Suprapubic skin (tissue), 4 donors: ENCODE measurements around the gene B3GALT6. TPM values are rescaled to one million over a fixed set of nuclear protein-coding genes. Genes with fewer than 3 reads are reported as not detected.

Experiments
- DNase-seq, 2 donors: peaks; one replicate each; pipeline ENCODE4 v3.0.0-alpha.2; 2019; ENCODE audit warnings: low spot score in 2 of 2
- H3K27ac ChIP-seq: fragments of 200-600 bp; sonication (generic); one replicate; pipeline ENCODE4 v1.5.1; 2019
- H3K27me3 ChIP-seq: fragments of 200-600 bp; sonication (generic); one replicate; pipeline ENCODE4 v1.5.1; 2019
- H3K36me3 ChIP-seq: fragments of 200-600 bp; sonication (generic); one replicate; pipeline ENCODE4 v1.5.1; 2019
- H3K4me1 ChIP-seq: fragments of 200-600 bp; sonication (generic); one replicate; pipeline ENCODE4 v1.5.1; 2019
- H3K4me3 ChIP-seq: fragments of 200-600 bp; sonication (generic); one replicate; pipeline ENCODE4 v1.5.1; 2019; ENCODE audit warnings: mild to moderate bottlenecking
- H3K9me3 ChIP-seq: fragments of 200-600 bp; sonication (generic); one replicate; pipeline ENCODE4 v1.5.1; 2019
- EP300 ChIP-seq: sonication (generic); formaldehyde crosslinking; IDR thresholded peaks from one replicate; pipeline ENCODE4 v1.6.1; 2017; ENCODE audit warnings: antibody characterized with exemption
- POLR2A ChIP-seq, 2 donors: fragments of 450-650 bp; IDR thresholded peaks; one replicate each; pipeline ENCODE4 v1.6.1; 2017; ENCODE audit warnings: antibody characterized with exemption in 2 of 2, mild to moderate bottlenecking in 2 of 2, moderate library complexity in 2 of 2
- POLR2AphosphoS5 ChIP-seq, 3 donors: sonication (generic); formaldehyde crosslinking; IDR thresholded peaks; one replicate each; pipeline ENCODE4 v1.6.1; 2017; ENCODE audit warnings: antibody characterized with exemption in 3 of 3
- WGBS: methylation state at CpG from one replicate; pipeline ENCODE4 v1.1.5; 2018; 5-methylcytosine and 5-hydroxymethylcytosine counted together
- total RNA-seq, 4 donors: library from RNA; depleted of rRNA; stranded (reverse); fragments of >200 nt; gene quantifications; one replicate each; pipeline ENCODE4 v1.1.0, GENCODE V29; 2016
- TF ChIP-seq, protein P1 (sequence below), 2 donors: fragments of 200-600 bp in 1 of 2; fragments of 450-650 bp in 1 of 2; sonication (generic) in 1 of 2; IDR thresholded peaks; one replicate each; pipeline ENCODE4 v1.5.1; 2016 to 2019; ENCODE audit warnings: antibody characterized with exemption in 2 of 2, mild to moderate bottlenecking in 1 of 2, moderate library complexity in 1 of 2

B3GALT6 gene
- total RNA-seq, 4 donors from 2014 or later = 9.3 to 24.4 (median 16.4) TPM

DNA sequence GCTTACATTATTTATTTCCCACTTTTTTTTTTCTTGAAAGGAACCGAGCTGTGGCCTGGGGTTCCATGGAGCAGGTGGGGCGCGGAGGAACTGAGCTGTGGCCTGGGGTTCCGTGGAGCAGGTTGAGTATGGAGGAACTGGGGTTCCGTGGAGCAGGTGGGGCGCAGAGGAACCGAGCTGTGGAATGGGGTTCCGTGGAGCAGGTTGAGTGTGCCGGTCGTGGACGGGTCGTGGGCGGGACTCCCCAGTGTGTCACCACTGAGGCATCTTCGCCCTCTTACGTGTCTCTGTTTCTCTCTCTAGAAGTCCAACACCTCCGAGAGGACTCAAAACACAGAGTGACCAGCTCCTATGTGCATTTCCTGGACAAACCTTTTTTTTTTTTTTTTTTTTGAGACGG lies 47.0 kb downstream of the B3GALT6 start:
- TF ChIP-seq, protein P1, sequence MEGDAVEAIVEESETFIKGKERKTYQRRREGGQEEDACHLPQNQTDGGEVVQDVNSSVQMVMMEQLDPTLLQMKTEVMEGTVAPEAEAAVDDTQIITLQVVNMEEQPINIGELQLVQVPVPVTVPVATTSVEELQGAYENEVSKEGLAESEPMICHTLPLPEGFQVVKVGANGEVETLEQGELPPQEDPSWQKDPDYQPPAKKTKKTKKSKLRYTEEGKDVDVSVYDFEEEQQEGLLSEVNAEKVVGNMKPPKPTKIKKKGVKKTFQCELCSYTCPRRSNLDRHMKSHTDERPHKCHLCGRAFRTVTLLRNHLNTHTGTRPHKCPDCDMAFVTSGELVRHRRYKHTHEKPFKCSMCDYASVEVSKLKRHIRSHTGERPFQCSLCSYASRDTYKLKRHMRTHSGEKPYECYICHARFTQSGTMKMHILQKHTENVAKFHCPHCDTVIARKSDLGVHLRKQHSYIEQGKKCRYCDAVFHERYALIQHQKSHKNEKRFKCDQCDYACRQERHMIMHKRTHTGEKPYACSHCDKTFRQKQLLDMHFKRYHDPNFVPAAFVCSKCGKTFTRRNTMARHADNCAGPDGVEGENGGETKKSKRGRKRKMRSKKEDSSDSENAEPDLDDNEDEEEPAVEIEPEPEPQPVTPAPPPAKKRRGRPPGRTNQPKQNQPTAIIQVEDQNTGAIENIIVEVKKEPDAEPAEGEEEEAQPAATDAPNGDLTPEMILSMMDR (IDR thresholded peaks at IDR 0.05) = no peak
- Histone ChIP-seq H3K4me1 (peaks cover 22% of the 10 kb centered on the region), H3K4me3 (no peak overlapping the region), H3K27me3 (no peaks in the 10 kb centered on the region), H3K27ac (no peak overlapping the region), H3K9me3 (no peaks in the 10 kb centered on the region), H3K36me3 (no peaks in the 10 kb centered on the region)
- 91% methylated on average over 17 of the region's 17 CpGs for WGBS
- no peak for DNase-seq

DNA sequence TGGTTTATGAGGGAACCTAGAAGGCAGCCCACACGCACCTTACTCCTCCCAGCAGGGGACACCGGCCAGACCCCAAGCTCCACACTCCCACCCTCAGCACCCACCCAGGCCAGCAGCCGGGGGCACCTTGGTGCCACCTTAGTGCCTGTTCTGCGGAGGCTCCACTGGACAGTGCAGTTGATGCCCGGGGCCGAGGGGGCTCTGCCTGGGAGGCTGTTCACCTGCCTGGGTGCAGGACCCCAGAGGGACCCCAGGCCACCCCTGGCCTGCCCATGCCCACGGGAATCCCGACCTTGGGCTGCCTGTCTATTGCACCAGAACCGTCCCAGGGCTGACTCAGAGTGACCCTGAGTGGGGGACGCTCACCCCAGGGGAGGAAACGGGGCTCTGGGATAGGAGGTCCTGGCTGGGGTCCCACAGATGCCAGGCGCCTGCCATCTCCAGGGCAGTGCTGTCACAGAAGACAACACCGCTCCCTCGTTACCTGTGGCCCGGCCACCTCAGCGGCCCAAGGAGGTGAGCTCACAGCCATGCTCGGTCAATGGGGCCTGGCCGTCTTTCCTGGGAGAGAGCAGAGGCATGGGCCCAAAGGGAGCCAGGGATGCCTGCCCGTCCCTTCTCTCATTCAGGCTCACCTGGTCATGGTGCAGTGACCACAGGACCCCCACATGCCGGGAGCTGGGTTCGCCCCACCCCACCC lies 48.9 kb downstream of the B3GALT6 start:
- Histone ChIP-seq H3K4me3 (no peak overlapping the region), H3K27ac (no peak overlapping the region), H3K36me3 (no peaks in the 10 kb centered on the region), H3K27me3 (peaks cover 15% of the 10 kb centered on the region), H3K4me1 (peaks cover 12% of the 10 kb centered on the region), H3K9me3 (no peaks in the 10 kb centered on the region)
- DNase-seq = no peak
- WGBS = 87% methylated on average over 15 of the region's 21 CpGs
- TF ChIP-seq POLR2AphosphoS5 (IDR thresholded peaks at IDR 0.05) (no peak), EP300 (no peak)
- TF ChIP-seq, protein P1 (IDR thresholded peaks at IDR 0.05) = no peak

DNA sequence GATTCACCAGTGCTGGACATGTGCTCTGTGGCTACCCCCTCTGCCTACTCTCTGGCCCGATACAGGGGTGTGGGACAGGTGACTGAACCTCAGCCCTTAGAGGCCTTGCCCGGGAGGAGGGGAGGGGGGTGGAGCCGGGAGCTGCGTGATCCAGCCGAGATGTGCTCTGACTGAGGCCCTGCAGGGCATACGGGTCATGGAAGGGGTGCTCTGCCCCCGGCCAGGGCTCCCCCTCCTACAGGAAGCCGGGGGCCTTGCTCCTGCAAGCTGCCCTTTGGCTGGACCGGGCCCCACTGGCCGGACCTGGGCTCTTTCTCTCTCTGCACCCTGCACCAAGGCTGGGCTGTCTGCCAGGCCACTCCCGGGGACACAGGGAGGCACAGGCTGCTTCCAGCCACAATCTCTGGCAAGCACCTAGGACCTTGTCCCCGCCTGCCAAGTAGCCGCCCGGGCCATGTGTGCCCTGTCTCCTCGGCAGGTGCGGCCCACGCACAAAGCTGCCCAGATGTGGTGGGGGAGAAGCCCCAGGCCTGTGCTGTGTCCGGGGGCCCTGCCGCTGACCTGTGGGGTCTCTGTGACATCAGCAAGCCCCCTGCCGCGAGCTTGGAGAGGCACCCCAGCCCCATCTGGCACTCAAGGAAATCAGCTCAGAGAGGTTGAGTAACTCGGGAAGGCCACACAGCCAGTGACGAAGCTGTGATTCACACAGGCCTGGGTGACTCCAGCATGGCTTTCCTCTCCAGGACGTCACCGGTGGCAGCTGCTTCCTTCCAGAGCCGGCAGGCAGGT lies 49.7 kb downstream of the B3GALT6 start:
- Histone ChIP-seq H3K9me3 (no peaks in the 10 kb centered on the region), H3K36me3 (no peaks in the 10 kb centered on the region), H3K27ac (no peak overlapping the region), H3K4me3 (no peak overlapping the region), H3K27me3 (peaks cover 21% of the 10 kb centered on the region), H3K4me1 (peaks cover 12% of the 10 kb centered on the region)
- no peak for DNase-seq
- TF ChIP-seq, protein P1 (IDR thresholded peaks at IDR 0.05) = no peak
- TF ChIP-seq POLR2A (IDR thresholded peaks at IDR 0.05) (no peak), EP300 (no peak), POLR2AphosphoS5 (IDR thresholded peaks at IDR 0.05) (no peak)
- WGBS = 46% methylated on average over 5 of the region's 26 CpGs

DNA sequence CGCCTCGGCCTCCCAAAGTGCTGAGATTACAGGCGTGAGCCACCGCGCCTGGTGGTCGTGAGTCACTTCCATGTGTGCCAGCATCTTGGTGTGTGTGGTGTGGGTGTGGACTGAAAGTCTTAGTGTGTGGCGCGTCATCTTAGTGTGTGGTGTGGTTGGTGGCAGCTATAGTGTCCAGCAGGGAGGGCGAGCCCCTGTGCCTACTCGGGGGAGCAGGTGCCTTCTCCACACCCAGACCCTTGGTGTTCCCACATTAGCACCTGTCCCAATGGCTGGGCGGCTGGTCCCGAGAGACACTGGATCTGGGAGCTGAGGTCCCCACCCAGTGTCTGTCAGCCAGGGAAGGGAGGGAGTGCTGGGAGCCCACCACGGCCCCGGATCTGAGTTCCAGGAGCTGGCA lies 51.0 kb downstream of the B3GALT6 start:
- Histone ChIP-seq H3K36me3 (no peaks in the 10 kb centered on the region), H3K9me3 (no peaks in the 10 kb centered on the region), H3K4me1 (peaks cover 12% of the 10 kb centered on the region), H3K27me3 (peaks cover 32% of the 10 kb centered on the region), H3K4me3 (no peak overlapping the region), H3K27ac (no peak overlapping the region)
- 72% methylated on average over 9 of the region's 14 CpGs for WGBS
- no peak for TF ChIP-seq POLR2AphosphoS5 (IDR thresholded peaks at IDR 0.05)
- TF ChIP-seq POLR2A (IDR thresholded peaks at IDR 0.05) = no peak
- no peak for TF ChIP-seq EP300
- TF ChIP-seq, protein P1 (IDR thresholded peaks at IDR 0.05) = no peak
- no peak for DNase-seq

DNA sequence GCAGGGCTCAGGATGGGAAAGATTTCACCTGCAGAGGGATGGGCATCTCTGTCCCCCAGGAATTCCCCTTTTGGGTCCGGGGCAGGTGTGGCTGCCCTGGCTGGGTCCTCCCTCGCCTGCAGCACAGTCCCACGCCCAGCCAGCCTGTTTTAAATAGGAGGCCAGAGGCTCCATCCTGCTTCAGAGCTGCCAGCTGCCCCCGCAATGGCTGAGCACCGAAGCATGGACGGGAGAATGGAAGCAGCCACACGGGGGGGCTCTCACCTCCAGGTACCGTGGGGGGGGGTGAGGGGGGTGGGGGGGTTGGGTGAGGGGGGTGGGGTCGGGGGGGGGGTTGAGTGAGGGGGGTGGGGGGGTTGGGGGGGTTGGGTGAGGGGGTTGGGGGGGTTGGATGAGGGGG lies 51.8 kb downstream of the B3GALT6 start:
- no peak overlapping the region for H3K27ac ChIP-seq
- H3K4me1 ChIP-seq = peaks cover 12% of the 10 kb centered on the region
- DNase-seq = no peak
- no peak for TF ChIP-seq POLR2AphosphoS5 (IDR thresholded peaks at IDR 0.05)
- TF ChIP-seq POLR2A (IDR thresholded peaks at IDR 0.05) = no peak
- TF ChIP-seq, protein P1 (IDR thresholded peaks at IDR 0.05) = no peak
- no peak for TF ChIP-seq EP300
- no peak overlapping the region for H3K4me3 ChIP-seq
- peaks cover 33% of the 10 kb centered on the region for H3K27me3 ChIP-seq
- H3K36me3 ChIP-seq = no peaks in the 10 kb centered on the region
- WGBS = 0% methylated on average over 2 of the region's 9 CpGs
- H3K9me3 ChIP-seq = no peaks in the 10 kb centered on the region
